NCI-H187 treated with DMSO at 0.1 percent for 48 hours (cell line): ENCODE data around the gene POLR1C.
A peak's percentile ranks its signal among the peaks of the same experiment; 100 is the strongest.
"Not testable (repeated sequence)": the region's sequence is repeated elsewhere in the genome, so short reads cannot be mapped to it uniquely, and the experiment has no call there.

Source experiments
- DNase-seq: peaks from one replicate; lab custom pipeline; 2025; lab: John Stamatoyannopoulos, UW

The POLR1C gene

GRCh38 chr6:43493230-43493629 is 23.7 kb upstream of the POLR1C start:
- no peak for DNase-seq

- DNase-seq = no peak
These were observed 23.1 kb upstream of the POLR1C start for GRCh38 chr6:43493833-43494232.

- DNase-seq = no peak
These were observed 22.6 kb upstream of the POLR1C start for GRCh38 chr6:43494321-43494720.

GRCh38 chr6:43494766-43495165 is 22.1 kb upstream of the POLR1C start:
- no peak for DNase-seq

GRCh38 chr6:43495409-43495941 is 21.4 kb upstream of the POLR1C start:
- DNase-seq = no peak

- no peak for DNase-seq
These were observed 20.3 kb upstream of the POLR1C start for GRCh38 chr6:43496370-43497128.

- DNase-seq = no peak
These were observed 19.8 kb upstream of the POLR1C start for GRCh38 chr6:43497129-43497396.

GRCh38 chr6:43497689-43498088 is 19.2 kb upstream of the POLR1C start:
- no peak for DNase-seq

- DNase-seq = not testable (repeated sequence)
These were observed 18.6 kb upstream of the POLR1C start for GRCh38 chr6:43498291-43498690.

GRCh38 chr6:43499028-43499815 is 17.7 kb upstream of the POLR1C start:
- no peak for DNase-seq

- no peak for DNase-seq
These were observed 16.0 kb upstream of the POLR1C start for GRCh38 chr6:43500921-43501320.

GRCh38 chr6:43502666-43503065 is 14.2 kb upstream of the POLR1C start:
- no peak for DNase-seq

GRCh38 chr6:43503443-43503842 is 13.4 kb upstream of the POLR1C start:
- no peak for DNase-seq

GRCh38 chr6:43504756-43505593 is 11.9 kb upstream of the POLR1C start:
- DNase-seq = no peak

- no peak for DNase-seq
These were observed 11.2 kb upstream of the POLR1C start for GRCh38 chr6:43505718-43506117.

- no peak for DNase-seq
These were observed 10.7 kb upstream of the POLR1C start for GRCh38 chr6:43506171-43506570.

- peak; percentile 27 for DNase-seq
These were observed 10.0 kb upstream of the POLR1C start for GRCh38 chr6:43506667-43507471.

- no peak for DNase-seq
These were observed 8.3 kb upstream of the POLR1C start for GRCh38 chr6:43508481-43509141.

GRCh38 chr6:43509142-43509983 is 7.5 kb upstream of the POLR1C start:
- DNase-seq = no peak
